Measurements from ENCODE around the gene GPR26.

DNA sequence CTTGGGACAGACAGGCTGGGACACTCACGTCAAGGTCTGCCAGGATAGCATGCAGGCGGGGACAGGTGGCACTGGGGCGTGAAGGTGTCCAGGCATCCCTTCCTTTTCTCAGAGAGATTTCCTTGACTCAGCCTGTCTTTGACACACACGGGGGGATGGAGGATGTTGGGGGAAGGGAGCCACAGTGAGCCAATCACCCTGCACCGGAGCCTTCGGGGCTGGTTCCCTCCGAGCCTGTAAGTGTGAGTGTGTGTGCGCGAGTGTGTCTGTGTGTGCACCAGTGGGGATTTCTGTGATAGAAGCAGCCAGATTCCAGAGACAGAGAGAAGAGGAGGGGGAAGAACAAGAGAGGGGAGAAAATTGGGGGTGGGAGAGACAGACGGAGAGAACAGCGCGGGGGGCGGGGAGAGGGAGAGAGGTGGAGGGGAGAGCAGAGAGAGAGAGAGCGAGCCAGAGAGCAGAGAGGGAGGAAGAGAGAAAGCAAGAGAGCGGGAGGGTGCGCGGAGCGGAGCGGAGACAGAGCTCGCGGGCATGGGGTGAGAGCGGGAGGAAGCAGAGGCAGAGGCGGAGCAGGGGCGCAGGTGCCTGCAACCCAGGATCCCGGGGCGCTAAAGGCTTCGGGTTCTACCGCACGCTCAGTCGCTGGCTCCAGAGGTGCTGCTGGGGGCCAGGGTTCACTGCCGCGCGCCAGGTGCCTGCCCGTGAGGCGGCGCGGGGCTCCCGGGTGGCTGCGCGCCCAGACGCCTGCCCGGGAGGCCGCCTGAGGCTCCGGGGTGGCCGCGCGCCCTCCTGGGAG is 466 bp upstream of the GPR26 start:
- TF ChIP-seq CTCF (IDR thresholded peaks at IDR 0.05) (no peak), POLR2A (IDR thresholded peaks at IDR 0.05) (no peak)
